PC-3 (cell line): Measurements from ENCODE around the gene TMEM129. TPM values are rescaled to one million over a fixed set of nuclear protein-coding genes. Genes with fewer than 3 reads are reported as not detected.

Source experiments
- ATAC-seq: fragments of 200-7000 bp; cut with Tn5 transposase; 2 replicates; pipeline ENCODE4 v1.9.1; 2020; ENCODE audit warnings: mild to moderate bottlenecking, moderate library complexity
- BruUV-seq: library from RNA; stranded (reverse); fragments of 400-500 nt; replicated peaks from 2 replicates; lab custom pipeline; 2021; lab: Mats Ljungman, UMichigan
- CTCF ChIA-PET: fragments of 300-600 bp; sonication (Branson Sonifier 250); formaldehyde crosslinking; loops from one replicate; lab custom pipeline; 2022; ENCODE audit warnings: antibody characterized with exemption; lab: Charles Lee
- POLR2A ChIA-PET: fragments of 300-600 bp; sonication (Branson Sonifier 250); formaldehyde crosslinking; loops from one replicate; lab custom pipeline; 2022; ENCODE audit warnings: antibody characterized with exemption; ENCODE audit not compliant: unreplicated experiment; lab: Charles Lee
- DNase-seq: peaks from one replicate; pipeline ENCODE4 v3.0.0-alpha.2; 2015
- H2AFZ ChIP-seq: fragments of 300-600 bp; sonication (generic); 2 replicates; pipeline ENCODE4 v1.6.0; 2016; ENCODE audit warnings: antibody characterized with exemption, low read length
- H3F3A ChIP-seq: fragments of 300-600 bp; sonication (generic); one replicate; pipeline ENCODE4 v1.6.0; 2017; ENCODE audit warnings: antibody characterized with exemption, low read length, control low read depth, mild to moderate bottlenecking; ENCODE audit not compliant: unreplicated experiment
- H3K27ac ChIP-seq: fragments of 300-600 bp; sonication (generic); 2 replicates; pipeline ENCODE4 v1.5.1; 2016; ENCODE audit warnings: mild to moderate bottlenecking, low read length
- H3K27me3 ChIP-seq: fragments of 300-600 bp; sonication (generic); 2 replicates; pipeline ENCODE4 v1.6.1; 2016; ENCODE audit warnings: low read length, mixed read lengths
- H3K36me3 ChIP-seq: fragments of 300-600 bp; sonication (generic); 2 replicates; pipeline ENCODE4 v1.6.1; 2016; ENCODE audit warnings: low read depth, mixed run types, low read length, mixed read lengths
- H3K4me1 ChIP-seq: fragments of 300-600 bp; sonication (generic); 2 replicates; pipeline ENCODE4 v1.5.1; 2016; ENCODE audit warnings: low read length; ENCODE audit not compliant: insufficient read depth
- H3K4me2 ChIP-seq: fragments of 300-600 bp; sonication (generic); 2 replicates; pipeline ENCODE4 v1.6.0; 2016; ENCODE audit warnings: low read length
- H3K4me3 ChIP-seq: fragments of 300-600 bp; sonication (generic); 2 replicates; pipeline ENCODE4 v1.5.1; 2016; ENCODE audit warnings: mild to moderate bottlenecking, low read length, mixed read lengths
- H3K79me2 ChIP-seq: fragments of 300-600 bp; sonication (generic); 2 replicates; pipeline ENCODE4 v1.6.1; 2017; ENCODE audit warnings: low read length, mixed read lengths
- H3K9ac ChIP-seq: fragments of 300-600 bp; sonication (generic); 2 replicates; pipeline ENCODE4 v1.6.0; 2016; ENCODE audit warnings: mild to moderate bottlenecking, low read length
- H3K9me2 ChIP-seq: fragments of 300-600 bp; sonication (generic); replicated peaks from 2 replicates; pipeline ENCODE4 v1.6.1; 2016; ENCODE audit warnings: mixed run types, low read length, mixed read lengths
- H3K9me3 ChIP-seq: fragments of 300-600 bp; sonication (generic); 2 replicates; pipeline ENCODE4 v1.6.1; 2016; ENCODE audit warnings: low read length, mixed read lengths
- H4K20me1 ChIP-seq: fragments of 300-600 bp; sonication (generic); 2 replicates; pipeline ENCODE4 v1.6.1; 2016; ENCODE audit warnings: low read length, mixed read lengths
- EZH2 ChIP-seq: fragments of 300-600 bp; sonication (generic); IDR thresholded peaks from one replicate; pipeline ENCODE4 v1.6.1; 2017; ENCODE audit warnings: antibody characterized with exemption, mild to moderate bottlenecking, low read length; ENCODE audit not compliant: unreplicated experiment
- EZH2phosphoT487 ChIP-seq: fragments of 300-600 bp; sonication (generic); IDR thresholded peaks from 2 replicates; pipeline ENCODE4 v1.6.1; 2018; ENCODE audit warnings: mild to moderate bottlenecking, antibody characterized with exemption, low read length, borderline replicate concordance
- intact Hi-C: fragments of 100-400 bp; cut with micrococcal nuclease; formaldehyde crosslinking; loops from 2 replicates; pipeline ENCODE4 v1.9.0; 2023
- total RNA-seq: library from RNA; depleted of rRNA; stranded (reverse); fragments of >200 nt; gene quantifications from 2 replicates; pipeline ENCODE4 v1.2.3, GENCODE V29; 2014
- TF ChIP-seq, protein P1 (sequence below): fragments of 300-600 bp; sonication (generic); conservative IDR thresholded peaks from 2 replicates; pipeline ENCODE4 v1.5.1; 2017; ENCODE audit warnings: antibody characterized with exemption, low read depth, mild to moderate bottlenecking, low read length

The TMEM129 gene
- total RNA-seq, 1 experiment from 2014 or later, result 28.6 TPM

- Histone ChIP-seq H3F3A (no peaks in the 10 kb centered on the region), H3K9me3 (no peaks in the 10 kb centered on the region), H2AFZ (no peak overlapping the region), H3K4me2 (peak overlapping the region; percentile 86), H3K9me2 (no peaks in the 10 kb centered on the region), H4K20me1 (peaks cover 30% of the 10 kb centered on the region; the same call in 1 of the 2 replicates), H3K4me3 (peak overlapping the region; percentile 96), H3K9ac (peak overlapping the region; percentile 99), H3K27ac (no peak overlapping the region), H3K36me3 (peaks cover 13% of the 10 kb centered on the region; the same call in 1 of the 2 replicates), H3K27me3 (no peaks in the 10 kb centered on the region), H3K79me2 (peaks cover 88% of the 10 kb centered on the region), H3K4me1 (peaks cover 28% of the 10 kb centered on the region)
- ATAC-seq (no peak), DNase-seq (no peak)
- POLR2A ChIA-PET, result no interaction called here
- intact Hi-C loops, result no loop called here
- BruUV-seq, result no TSS peak
- CTCF ChIA-PET, result interaction anchor here (1.7 kb wide), 1 partner anchor 18 kb away, joined by 9 read pairs; no protein-coding TSS in a partner anchor
- TF ChIP-seq EZH2phosphoT487 (no peak), EZH2 (no peak)
- TF ChIP-seq, protein P1, sequence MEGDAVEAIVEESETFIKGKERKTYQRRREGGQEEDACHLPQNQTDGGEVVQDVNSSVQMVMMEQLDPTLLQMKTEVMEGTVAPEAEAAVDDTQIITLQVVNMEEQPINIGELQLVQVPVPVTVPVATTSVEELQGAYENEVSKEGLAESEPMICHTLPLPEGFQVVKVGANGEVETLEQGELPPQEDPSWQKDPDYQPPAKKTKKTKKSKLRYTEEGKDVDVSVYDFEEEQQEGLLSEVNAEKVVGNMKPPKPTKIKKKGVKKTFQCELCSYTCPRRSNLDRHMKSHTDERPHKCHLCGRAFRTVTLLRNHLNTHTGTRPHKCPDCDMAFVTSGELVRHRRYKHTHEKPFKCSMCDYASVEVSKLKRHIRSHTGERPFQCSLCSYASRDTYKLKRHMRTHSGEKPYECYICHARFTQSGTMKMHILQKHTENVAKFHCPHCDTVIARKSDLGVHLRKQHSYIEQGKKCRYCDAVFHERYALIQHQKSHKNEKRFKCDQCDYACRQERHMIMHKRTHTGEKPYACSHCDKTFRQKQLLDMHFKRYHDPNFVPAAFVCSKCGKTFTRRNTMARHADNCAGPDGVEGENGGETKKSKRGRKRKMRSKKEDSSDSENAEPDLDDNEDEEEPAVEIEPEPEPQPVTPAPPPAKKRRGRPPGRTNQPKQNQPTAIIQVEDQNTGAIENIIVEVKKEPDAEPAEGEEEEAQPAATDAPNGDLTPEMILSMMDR, result no peak
Observed at GRCh38 chr4:1711055-1711570, 10.0 kb downstream of the TMEM129 start.

DNA sequence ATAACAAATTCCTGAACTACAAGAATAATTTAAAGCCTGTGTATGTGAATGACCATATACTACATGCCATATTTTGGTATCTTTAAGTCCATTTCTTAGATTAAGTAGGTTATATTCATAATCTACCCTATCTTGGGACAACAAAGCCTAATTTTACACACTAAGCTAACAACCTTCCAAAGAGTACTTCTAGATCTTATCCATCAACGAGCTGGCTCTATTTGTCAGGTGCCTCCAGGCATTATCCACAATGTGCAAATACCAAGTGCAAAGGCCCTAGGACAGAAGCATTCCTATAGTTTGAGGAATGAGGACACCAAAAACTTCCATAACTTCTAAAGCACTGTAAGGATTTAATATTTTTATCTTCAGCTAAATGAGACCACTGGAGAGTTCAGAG, 12.5 kb downstream of the TMEM129 start:
- intact Hi-C loops, result no loop called here
- H3K36me3 ChIP-seq, result peaks cover 14% of the 10 kb centered on the region; the same call in 1 of the 2 replicates
- H4K20me1 ChIP-seq, result peaks cover 40% of the 10 kb centered on the region; the same call in 1 of the 2 replicates
- DNase-seq, result no peak
- no peak for ATAC-seq
- H3K27me3 ChIP-seq, result no peaks in the 10 kb centered on the region
- H3K4me2 ChIP-seq, result peak overlapping the region; percentile 39; the same call in 1 of the 2 replicates
- H3K4me1 ChIP-seq, result peaks cover 15% of the 10 kb centered on the region
- peaks cover 88% of the 10 kb centered on the region for H3K79me2 ChIP-seq
- TF ChIP-seq EZH2phosphoT487, result no peak
- TF ChIP-seq, protein P1, result no peak
- no peak for TF ChIP-seq EZH2
- BruUV-seq, result no TSS peak
- CTCF ChIA-PET, result interaction anchor here (0.7 kb wide), 1 partner anchor 13 kb away, joined by 4 read pairs; no protein-coding TSS in a partner anchor
- H3F3A ChIP-seq, result no peaks in the 10 kb centered on the region
- no peak overlapping the region for H3K27ac ChIP-seq
- POLR2A ChIA-PET, result no interaction called here
- no peak overlapping the region for H2AFZ ChIP-seq
- no peak overlapping the region for H3K9ac ChIP-seq
- peak overlapping the region; percentile 37; the same call in 1 of the 2 replicates for H3K4me3 ChIP-seq
- no peaks in the 10 kb centered on the region for H3K9me2 ChIP-seq
- H3K9me3 ChIP-seq, result no peaks in the 10 kb centered on the region

DNA sequence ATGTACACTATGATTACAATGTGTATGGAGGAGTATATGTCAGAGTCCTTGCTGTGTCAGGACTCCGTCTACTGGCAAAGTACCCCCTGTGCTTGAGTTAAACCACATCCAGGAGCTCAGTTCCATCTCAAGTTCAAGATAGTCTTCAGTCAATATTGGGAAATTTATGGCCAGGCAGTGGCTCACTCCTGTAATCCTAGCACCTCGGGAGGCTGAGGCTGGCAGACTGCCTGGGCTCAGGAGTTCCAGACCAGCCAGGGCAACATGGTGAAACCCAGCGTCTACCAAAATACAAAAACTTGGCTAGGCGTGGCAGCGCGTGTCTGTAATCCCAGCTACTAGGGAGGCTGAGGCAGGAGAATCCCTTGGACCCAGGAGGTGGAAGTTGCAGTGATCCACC, 14.8 kb downstream of the TMEM129 start:
- no peak overlapping the region for H2AFZ ChIP-seq
- no peak overlapping the region for H3K4me2 ChIP-seq
- no peaks in the 10 kb centered on the region for H3K27me3 ChIP-seq
- no peak overlapping the region for H3K9ac ChIP-seq
- no peaks in the 10 kb centered on the region for H3F3A ChIP-seq
- intact Hi-C loops, result no loop called here
- H3K4me1 ChIP-seq, result peaks cover 15% of the 10 kb centered on the region
- peaks cover 92% of the 10 kb centered on the region for H3K79me2 ChIP-seq
- H3K4me3 ChIP-seq, result no peak overlapping the region
- no peaks in the 10 kb centered on the region for H3K9me3 ChIP-seq
- peaks cover 29% of the 10 kb centered on the region for H3K36me3 ChIP-seq
- no TSS peak for BruUV-seq
- peaks cover 50% of the 10 kb centered on the region; the same call in 1 of the 2 replicates for H4K20me1 ChIP-seq
- TF ChIP-seq, protein P1, result no peak
- TF ChIP-seq EZH2, result no peak
- no peak for TF ChIP-seq EZH2phosphoT487
- ATAC-seq (no peak), DNase-seq (no peak)
- ChIA-PET POLR2A (interaction anchor here (0.5 kb wide), 1 partner anchor 17 kb away, joined by 8 read pairs; no protein-coding TSS in a partner anchor), CTCF (no interaction called here)
- H3K27ac ChIP-seq, result no peak overlapping the region
- H3K9me2 ChIP-seq, result no peaks in the 10 kb centered on the region
